A549 (cell line): ENCODE measurements around the gene FHAD1.

ENCODE experiments used
- CEBPB ChIP-seq, 2 experiments: fragments of >200 bp in 1 of 2; sonication (Bioruptor Twin) in 1 of 2; formaldehyde crosslinking in 1 of 2; IDR thresholded peaks; 2 replicates each; pipeline ENCODE4 v1.6.1; 2012 to 2016
- CHD4 ChIP-seq: fragments of 200-600 bp; sonication (generic); IDR thresholded peaks from 2 replicates; pipeline ENCODE4 v1.6.1; 2016; ENCODE audit warnings: antibody characterized with exemption, mild to moderate bottlenecking, borderline replicate concordance
- CTCF ChIP-seq: fragments of >200 bp; sonication (Bioruptor Twin); formaldehyde crosslinking; IDR thresholded peaks from 3 replicates; pipeline ENCODE4 v1.5.1; 2016
- KDM1A ChIP-seq: fragments of 200-600 bp; sonication (generic); IDR thresholded peaks from 2 replicates; pipeline ENCODE4 v1.6.1; 2016; ENCODE audit warnings: low read depth, mild to moderate bottlenecking
- PBX3 ChIP-seq: IDR thresholded peaks from 2 replicates; pipeline ENCODE4 v1.6.1; 2012
- RNF2 ChIP-seq: fragments of 200-600 bp; sonication (generic); IDR thresholded peaks from 2 replicates; pipeline ENCODE4 v1.6.1; 2016; ENCODE audit warnings: low read depth, mild to moderate bottlenecking, antibody characterized with exemption, moderate library complexity, borderline replicate concordance

GRCh38 chr1:15286452-15286851 lies 39.4 kb downstream of the FHAD1 start:
- TF ChIP-seq KDM1A (no peak), CTCF (no peak), PBX3 (no peak), CHD4 (no peak), CEBPB (IDR thresholded peaks at IDR 0.05) (no peak), RNF2 (no peak)
